AG04449 (cell line): ENCODE results near the gene ANKRD9.

Experiments
- CTCF ChIA-PET: fragments of 350-600 bp; formaldehyde crosslinking; extraction: SDS; loops from one replicate; lab custom pipeline; 2021; ENCODE audit warnings: antibody characterized with exemption; lab: Yijun Ruan, JAX
- POLR2A ChIA-PET: fragments of 400-600, 350-600 bp; formaldehyde crosslinking; extraction: SDS; loops from one replicate; lab custom pipeline; 2020; ENCODE audit warnings: antibody characterized with exemption, inconsistent platforms; lab: Yijun Ruan, JAX
- DNase-seq: peaks from one replicate; pipeline ENCODE4 v3.0.0-alpha.2; 2010; ENCODE audit warnings: low read depth, low spot score
- H3K4me3 ChIP-seq: 2 replicates; pipeline ENCODE4 v1.5.1; 2011; ENCODE audit warnings: low read depth, mild to moderate bottlenecking, control low read depth, low read length
- CTCF ChIP-seq: IDR thresholded peaks from one replicate; pipeline ENCODE4 v1.5.1; 2011; ENCODE audit warnings: mild to moderate bottlenecking, moderate library complexity, low read length, control low read depth, inconsistent platforms; ENCODE audit not compliant: insufficient read depth; ENCODE audit errors: missing control alignments

ANKRD9 gene, protein sequence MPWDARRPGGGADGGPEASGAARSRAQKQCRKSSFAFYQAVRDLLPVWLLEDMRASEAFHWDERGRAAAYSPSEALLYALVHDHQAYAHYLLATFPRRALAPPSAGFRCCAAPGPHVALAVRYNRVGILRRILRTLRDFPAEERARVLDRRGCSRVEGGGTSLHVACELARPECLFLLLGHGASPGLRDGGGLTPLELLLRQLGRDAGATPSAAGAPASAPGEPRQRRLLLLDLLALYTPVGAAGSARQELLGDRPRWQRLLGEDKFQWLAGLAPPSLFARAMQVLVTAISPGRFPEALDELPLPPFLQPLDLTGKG

DNA sequence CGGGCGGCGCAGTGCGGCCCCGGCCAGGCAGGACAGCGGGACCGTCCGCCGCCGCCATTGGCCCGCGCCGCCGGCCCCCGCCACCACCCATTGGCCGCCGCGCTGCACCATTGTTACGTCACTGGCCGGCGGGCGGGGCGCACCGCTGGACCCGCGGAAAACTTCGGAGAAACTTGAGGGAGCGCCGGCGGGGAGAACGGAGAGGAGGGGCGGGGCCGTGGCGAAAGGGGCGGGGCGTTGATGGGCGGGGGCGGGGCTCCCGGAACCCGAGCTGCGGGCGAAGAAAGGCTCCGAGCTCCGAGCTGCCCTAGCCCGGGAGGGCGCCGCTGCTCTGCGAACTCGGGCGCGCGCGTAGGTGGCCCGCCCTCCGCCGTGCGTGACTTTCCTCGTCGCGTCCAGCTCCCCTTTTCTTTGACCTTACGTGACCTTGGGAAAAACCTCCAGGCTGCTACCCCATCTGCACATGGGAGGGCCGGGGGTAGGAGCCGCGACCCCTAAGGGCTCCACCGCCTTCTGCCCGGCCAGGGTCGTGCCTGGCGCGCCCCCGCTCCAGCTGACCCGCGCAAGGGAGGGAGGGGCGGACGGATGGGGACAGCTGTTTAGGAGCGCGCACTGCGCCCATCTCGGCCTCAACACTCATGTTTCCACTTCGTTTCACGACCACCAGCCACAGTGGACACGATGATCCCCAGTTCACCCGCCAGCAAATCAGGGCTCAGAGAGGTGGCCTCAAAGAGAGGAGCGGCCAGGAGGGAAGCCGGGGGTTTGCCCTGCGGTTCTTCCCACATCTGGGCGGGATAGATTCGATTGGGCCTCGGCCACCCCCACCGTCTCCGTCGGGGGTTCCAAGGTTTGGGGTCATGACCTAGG, at the start of gene ANKRD9:
Gene ANKRD9 (minus strand): TSS at position 31 of the 870 bp plus-strand sequence. CDS start 1,887 bp downstream, outside the sequence.
- POLR2A ChIA-PET = no interaction called here
- DNase-seq = peak; percentile 23
- peak within 1 kb of the TSS; percentile 64 for H3K4me3 ChIP-seq
- TF ChIP-seq CTCF = no peak
- CTCF ChIA-PET = interaction anchor here (1.1 to 3.6 kb wide), 3 partner anchors 9 to 73 kb away, joined by 4 to 24 read pairs (median 16); no protein-coding TSS in a partner anchor

GRCh38 chr14:102558556-102558955, 49.0 kb upstream of the ANKRD9 start:
- CTCF ChIA-PET = interaction anchor here (1.3 kb wide), 1 partner anchor 34 kb away, joined by 3 read pairs; no protein-coding TSS in a partner anchor
- POLR2A ChIA-PET = no interaction called here
- H3K4me3 ChIP-seq = no peak overlapping the region
- DNase-seq = no peak
- TF ChIP-seq CTCF = no peak

GRCh38 chr14:102557434-102558226, 48.1 kb upstream of the ANKRD9 start:
- TF ChIP-seq CTCF = no peak
- no peak overlapping the region for H3K4me3 ChIP-seq
- DNase-seq = no peak
- CTCF ChIA-PET = interaction anchor here (0.8 to 1.3 kb wide), 2 partner anchors 33 kb away, joined by 3 read pairs; no protein-coding TSS in a partner anchor
- POLR2A ChIA-PET = no interaction called here

DNA sequence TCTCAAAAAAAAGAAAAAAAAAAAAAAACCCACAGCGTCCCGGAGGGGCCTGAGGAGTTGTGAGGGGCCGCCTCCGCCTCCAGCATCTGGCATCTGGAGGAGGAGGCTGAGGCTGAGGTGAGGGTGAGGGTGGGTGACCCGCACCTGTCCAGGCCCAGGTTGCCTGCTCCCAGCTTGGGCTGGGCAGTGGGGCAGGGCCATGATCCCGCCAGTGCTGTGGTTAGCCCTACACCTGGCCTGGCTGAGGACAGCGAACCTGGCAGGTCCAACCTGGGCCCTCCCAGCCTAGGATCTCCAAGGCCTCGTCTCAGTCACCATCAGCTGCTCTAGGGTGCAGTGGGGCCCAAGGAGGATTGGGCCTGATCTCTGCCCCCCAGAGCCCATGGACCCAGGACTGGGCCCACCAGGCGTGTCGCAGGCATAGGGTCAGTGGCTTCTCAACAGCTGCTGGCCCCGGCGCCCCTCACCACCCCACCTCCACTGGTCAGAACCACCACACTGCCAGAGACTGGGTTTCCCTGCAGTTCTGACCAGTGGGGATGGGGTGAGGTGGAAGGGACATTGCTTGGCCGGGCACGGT, 46.6 kb upstream of the ANKRD9 start:
- CTCF ChIA-PET = no interaction called here
- no peak for DNase-seq
- TF ChIP-seq CTCF = no peak
- H3K4me3 ChIP-seq = no peak overlapping the region
- POLR2A ChIA-PET = no interaction called here

GRCh38 chr14:102554821-102555819, 45.5 kb upstream of the ANKRD9 start:
- POLR2A ChIA-PET = no interaction called here
- peak overlapping the region; percentile 61 for H3K4me3 ChIP-seq
- CTCF ChIA-PET = interaction anchor here (1.5 kb wide), 1 partner anchor 30 kb away, joined by 5 read pairs; no protein-coding TSS in a partner anchor
- no peak for TF ChIP-seq CTCF
- DNase-seq = no peak
